SK-N-MC (cell line): ENCODE data around the gene GET4.
"Not testable (repeated sequence)": the region's sequence is repeated elsewhere in the genome, so short reads cannot be mapped to it uniquely, and the experiment has no call there.

Experiments used
- DNase-seq: peaks from one replicate; pipeline ENCODE4 v3.0.0-alpha.2; 2011; ENCODE audit warnings: low read depth, low spot score
- H3K27ac ChIP-seq: fragments of 200-600 bp; sonication (generic); 2 replicates; pipeline ENCODE4 v1.5.1; 2016; ENCODE audit warnings: mixed run types
- H3K36me3 ChIP-seq: fragments of 200-600 bp; sonication (generic); 2 replicates; pipeline ENCODE4 v1.6.1; 2017; ENCODE audit warnings: antibody characterized with exemption, low read length, mixed read lengths; ENCODE audit not compliant: insufficient read depth
- H3K4me3 ChIP-seq: fragments of 200-600 bp; sonication (generic); 2 replicates; pipeline ENCODE4 v1.5.1; 2016
- H3K9ac ChIP-seq: fragments of 200-600 bp; sonication (generic); 2 replicates; pipeline ENCODE4 v1.8.0; 2017; ENCODE audit warnings: mixed run types, mixed read lengths; ENCODE audit not compliant: insufficient read length
- H3K9me3 ChIP-seq: fragments of 200-600 bp; sonication (generic); 2 replicates; pipeline ENCODE4 v1.6.1; 2017; ENCODE audit warnings: low read depth, mild to moderate bottlenecking, antibody characterized with exemption, low read length, moderate library complexity, mixed read lengths
- EZH2 ChIP-seq: fragments of 200-600 bp; sonication (generic); IDR thresholded peaks from one replicate; pipeline ENCODE4 v1.6.1; 2017; ENCODE audit warnings: antibody characterized with exemption
- FOXP2 ChIP-seq: optimal IDR thresholded peaks from 2 replicates; pipeline ENCODE3; 2011; ENCODE audit warnings: mild to moderate bottlenecking, moderate library complexity; ENCODE audit not compliant: insufficient read depth; ENCODE audit errors: extremely low read length, control extremely low read depth
- POLR2AphosphoS5 ChIP-seq: IDR thresholded peaks from 2 replicates; pipeline ENCODE4 v1.6.1; 2012; ENCODE audit warnings: mild to moderate bottlenecking, low read depth, low read length, borderline replicate concordance

GET4 gene

DNA sequence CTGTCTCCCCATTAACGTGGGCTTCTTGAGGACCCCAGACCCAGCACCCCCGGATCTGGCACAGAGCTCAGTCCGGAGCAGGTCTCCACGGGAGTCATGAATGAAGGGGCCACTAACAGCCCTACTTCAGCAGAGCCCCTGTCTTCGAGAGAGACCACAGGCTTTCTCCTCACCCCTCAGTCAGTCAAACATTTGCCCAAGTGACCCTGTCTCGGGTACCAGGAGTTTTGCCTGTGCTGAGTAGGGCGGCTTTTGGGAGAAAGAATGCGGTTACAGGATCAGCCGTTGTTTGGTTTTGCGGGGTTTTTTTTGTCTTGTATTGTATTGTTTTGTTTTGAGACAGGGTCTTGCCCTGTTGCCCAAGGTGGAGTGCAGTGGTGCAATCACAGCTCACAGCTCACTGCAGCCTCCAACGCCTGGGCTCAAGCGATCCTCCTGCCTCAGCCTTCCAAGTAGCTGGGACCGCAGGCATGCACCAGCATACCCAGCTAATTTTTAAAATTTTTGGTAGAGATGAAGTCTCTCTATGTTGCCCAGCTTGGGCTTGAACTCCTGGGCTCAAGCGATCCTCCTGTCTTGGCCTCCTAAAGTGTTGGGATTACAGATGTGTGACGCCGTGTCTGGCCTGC lies 61.6 kb downstream of the GET4 start:
- no peak for DNase-seq
- Histone ChIP-seq H3K9ac (no peak overlapping the region), H3K9me3 (no peaks in the 10 kb centered on the region), H3K4me3 (no peak overlapping the region), H3K27ac (no peak overlapping the region), H3K36me3 (no peaks in the 10 kb centered on the region)
- TF ChIP-seq POLR2AphosphoS5 (no peak), EZH2 (no peak), FOXP2 (no peak)

DNA sequence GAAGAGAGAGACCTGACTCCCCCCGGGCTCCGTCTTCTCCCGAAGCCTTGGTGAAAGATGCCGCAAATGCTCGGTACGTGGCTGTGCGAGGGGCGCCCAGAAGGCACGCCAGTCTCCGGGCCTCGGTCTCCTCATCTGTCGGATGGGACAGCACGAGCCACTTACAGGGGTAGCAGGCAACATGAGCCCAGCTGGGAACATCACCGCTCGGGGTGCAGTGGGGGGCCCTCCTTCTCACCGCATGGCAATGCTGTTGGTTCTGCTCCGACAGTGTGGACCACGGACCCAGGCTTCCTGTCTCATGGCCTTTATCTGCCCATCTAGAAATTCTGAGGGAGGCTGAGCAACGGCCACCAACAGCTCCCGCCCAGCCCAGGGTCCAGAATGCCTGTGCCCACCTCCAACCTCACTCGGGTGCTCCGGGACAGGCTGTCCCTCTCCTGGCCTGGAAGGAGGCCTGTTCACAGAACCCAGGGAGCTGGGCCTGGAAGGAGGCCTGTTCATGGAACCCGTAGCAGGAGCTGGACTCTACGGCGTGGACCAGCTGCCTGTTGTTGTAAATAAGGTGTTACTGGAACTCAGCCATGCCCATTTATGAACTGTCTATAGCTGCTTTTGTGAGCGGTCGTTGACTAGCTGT lies 62.3 kb downstream of the GET4 start:
- H3K9ac ChIP-seq: no peak overlapping the region
- H3K27ac ChIP-seq: no peak overlapping the region

DNA sequence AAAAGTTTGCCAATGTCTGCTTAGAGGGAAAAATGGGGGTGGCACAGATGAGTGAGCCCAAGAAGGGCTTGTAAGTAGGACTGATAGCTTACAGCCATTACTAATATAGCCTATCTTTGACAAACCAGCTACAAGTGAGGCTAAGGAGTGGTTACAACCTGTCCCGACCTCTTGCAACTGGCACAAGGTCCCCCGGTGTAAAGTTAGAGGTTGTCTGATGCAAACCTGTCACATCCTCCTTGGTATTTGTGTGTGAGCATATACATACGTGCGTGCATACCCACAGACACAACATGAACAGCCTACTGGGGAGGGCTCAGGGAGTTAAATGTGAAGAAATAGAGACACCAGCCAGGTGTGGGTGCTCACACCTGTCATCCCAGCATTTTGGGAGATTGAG lies 63.5 kb downstream of the GET4 start:
- Histone ChIP-seq H3K9me3 (no peaks in the 10 kb centered on the region), H3K4me3 (no peak overlapping the region), H3K36me3 (no peaks in the 10 kb centered on the region), H3K27ac (no peak overlapping the region), H3K9ac (no peak overlapping the region)
- TF ChIP-seq EZH2 (no peak), POLR2AphosphoS5 (no peak), FOXP2 (no peak)
- DNase-seq: no peak

More for the DNA sequence above, 62.3 kb downstream of the GET4 start:
- Histone ChIP-seq H3K36me3 (no peaks in the 10 kb centered on the region), H3K9me3 (no peaks in the 10 kb centered on the region), H3K4me3 (no peak overlapping the region)
- DNase-seq: no peak
- TF ChIP-seq FOXP2: no peak
- no peak for TF ChIP-seq EZH2
- no peak for TF ChIP-seq POLR2AphosphoS5

DNA sequence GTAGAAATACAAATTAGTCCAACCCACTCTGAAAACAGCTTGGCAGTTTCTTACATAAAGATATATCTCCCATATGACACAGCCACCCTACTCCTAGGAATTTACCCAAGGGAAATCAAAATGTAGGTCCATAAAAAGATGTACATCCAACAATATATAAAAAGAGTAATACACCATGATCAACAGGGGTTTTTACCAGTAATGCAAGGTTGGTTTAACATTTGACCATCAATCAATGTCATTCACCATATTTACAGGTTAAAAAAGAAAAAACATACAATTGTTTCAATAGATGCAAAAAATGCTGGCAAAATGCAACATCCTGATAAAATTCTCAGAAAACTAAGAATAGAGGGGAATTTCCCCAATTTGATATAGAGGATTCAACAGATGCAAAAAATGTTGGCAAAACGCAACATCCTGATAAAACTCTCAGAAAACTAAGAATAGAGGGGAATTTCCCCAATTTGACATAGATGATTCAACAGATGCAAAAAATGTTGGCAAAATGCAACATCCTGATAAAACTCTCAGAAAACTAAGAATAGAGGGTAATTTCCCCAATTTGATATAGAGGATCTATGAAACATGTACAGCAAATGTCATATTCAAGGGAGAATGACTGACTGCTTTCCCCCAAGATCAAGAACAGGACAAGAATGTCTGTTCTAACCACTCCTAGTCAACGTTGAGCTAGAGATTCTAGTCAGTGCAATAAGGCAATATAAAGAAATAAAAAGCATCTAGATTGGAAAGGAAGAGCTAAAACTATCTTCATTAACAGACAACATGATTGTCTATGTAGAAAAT lies 64.5 kb downstream of the GET4 start:
- H3K9ac ChIP-seq: no peak overlapping the region
- H3K4me3 ChIP-seq: no peak overlapping the region
- no peak for DNase-seq
- H3K9me3 ChIP-seq: no peaks in the 10 kb centered on the region
- no peak for TF ChIP-seq FOXP2
- no peak for TF ChIP-seq EZH2
- TF ChIP-seq POLR2AphosphoS5: no peak
- no peak overlapping the region for H3K27ac ChIP-seq
- no peaks in the 10 kb centered on the region for H3K36me3 ChIP-seq

DNA sequence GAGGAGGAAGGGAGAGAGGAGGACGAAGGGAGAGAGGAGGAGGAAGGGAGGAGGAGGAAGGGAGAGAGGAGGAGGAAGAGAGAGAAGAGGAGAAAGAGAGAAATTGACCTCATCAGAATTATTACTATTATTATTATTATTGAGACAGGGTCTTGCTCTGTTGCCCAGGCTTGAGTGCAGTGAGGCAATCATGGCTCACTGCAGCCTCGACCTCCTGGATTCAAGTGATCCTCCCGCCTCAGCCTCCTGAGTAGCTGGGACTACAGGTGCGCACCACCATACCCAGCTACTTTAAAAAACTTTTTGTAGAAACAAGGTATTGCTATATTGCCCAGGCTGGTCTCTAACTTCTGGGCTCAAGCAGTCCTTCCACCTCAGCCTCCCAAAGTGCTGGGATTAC lies 67.4 kb downstream of the GET4 start:
- DNase-seq, H3K4me3 ChIP-seq, H3K9me3 ChIP-seq, H3K9ac ChIP-seq, H3K36me3 ChIP-seq, H3K27ac ChIP-seq: not testable (repeated sequence)

DNA sequence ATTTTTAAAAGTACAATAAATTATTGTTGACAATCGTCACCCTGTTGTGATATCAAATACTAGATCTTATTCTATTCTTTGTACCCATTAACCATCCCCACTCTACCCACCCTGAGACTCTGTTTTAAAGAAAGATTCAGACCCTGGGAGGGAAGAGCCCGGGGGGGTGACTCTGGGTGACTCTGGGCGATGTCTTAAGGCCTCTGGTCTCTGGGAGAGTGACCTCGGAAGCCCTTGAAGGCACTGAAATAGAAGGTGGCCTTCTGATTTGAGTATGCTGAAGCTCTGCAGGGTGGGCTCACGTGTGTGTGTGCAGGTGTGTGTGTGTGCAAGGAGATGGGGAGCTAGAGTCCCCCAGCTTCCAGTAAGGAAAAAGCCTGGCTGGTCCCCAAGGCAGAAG lies 68.4 kb downstream of the GET4 start:
- H3K4me3 ChIP-seq: no peak overlapping the region
- TF ChIP-seq FOXP2 (no peak), POLR2AphosphoS5 (no peak), EZH2 (no peak)
- H3K9ac ChIP-seq: no peak overlapping the region
- no peaks in the 10 kb centered on the region for H3K36me3 ChIP-seq
- no peaks in the 10 kb centered on the region for H3K9me3 ChIP-seq
- no peak overlapping the region for H3K27ac ChIP-seq
- DNase-seq: no peak

DNA sequence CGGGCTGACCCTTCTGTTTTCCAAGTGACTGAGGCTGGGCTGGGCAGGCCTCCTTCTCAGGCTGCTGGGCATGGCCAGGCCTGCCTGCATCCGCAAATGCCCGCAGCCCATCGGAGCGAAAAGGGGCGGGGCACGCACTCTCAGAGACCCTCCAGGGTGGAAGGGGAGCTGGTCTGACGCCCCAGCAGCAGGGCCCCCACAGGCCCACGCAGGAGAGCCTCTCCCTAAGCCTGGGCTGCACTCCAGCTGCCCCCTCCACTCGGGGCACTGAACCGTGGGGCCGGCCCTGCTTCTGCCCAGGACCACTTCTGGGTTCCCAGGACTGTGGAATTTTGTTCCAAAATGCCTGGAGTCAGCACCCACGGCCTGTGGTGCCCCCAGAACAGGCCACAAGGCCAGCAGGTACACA lies 68.8 kb downstream of the GET4 start:
- Histone ChIP-seq H3K27ac (no peak overlapping the region), H3K9ac (no peak overlapping the region), H3K4me3 (no peak overlapping the region), H3K9me3 (no peaks in the 10 kb centered on the region), H3K36me3 (no peaks in the 10 kb centered on the region)
- no peak for DNase-seq
- TF ChIP-seq EZH2 (no peak), FOXP2 (no peak), POLR2AphosphoS5 (no peak)

DNA sequence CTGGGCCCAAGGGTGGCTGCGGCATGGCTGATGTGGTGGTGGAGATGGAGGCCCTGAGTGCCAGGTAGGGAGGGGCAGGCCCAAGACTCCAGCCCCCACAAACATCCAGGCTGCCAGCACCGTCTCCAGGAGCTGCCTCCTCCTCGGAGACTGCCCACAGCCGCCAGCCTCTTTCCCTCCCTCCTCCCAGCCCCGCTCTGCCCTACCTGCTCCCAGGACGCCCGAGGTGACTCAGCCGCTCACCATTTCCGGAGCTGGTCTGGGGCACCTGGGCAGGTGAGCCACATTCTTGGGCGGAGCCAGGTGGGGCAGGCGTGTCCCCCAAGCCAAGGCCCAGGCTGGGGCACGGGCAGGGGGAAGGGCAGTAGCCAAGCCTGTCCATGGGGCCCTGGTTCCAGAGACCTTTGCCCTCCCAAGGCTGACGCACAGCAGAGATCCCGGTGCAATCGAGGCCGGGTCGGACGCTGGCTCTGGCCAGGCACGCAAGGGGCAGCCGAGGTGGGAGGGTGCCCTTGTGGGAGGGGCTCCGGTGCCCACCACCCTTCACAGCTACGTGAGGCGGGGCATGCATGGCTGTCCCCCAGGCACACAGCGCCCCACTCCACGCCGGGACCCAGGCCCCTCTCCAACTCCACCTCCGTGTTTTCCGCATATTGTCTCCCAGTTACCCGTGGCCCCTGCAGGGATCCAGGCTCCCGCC lies 69.4 kb downstream of the GET4 start:
- no peak for DNase-seq

More for the DNA sequence above, 69.4 kb downstream of the GET4 start:
- no peak for TF ChIP-seq EZH2
- TF ChIP-seq FOXP2: no peak
- no peak for TF ChIP-seq POLR2AphosphoS5
- Histone ChIP-seq H3K9me3 (no peaks in the 10 kb centered on the region), H3K4me3 (no peak overlapping the region), H3K36me3 (no peaks in the 10 kb centered on the region), H3K9ac (no peak overlapping the region), H3K27ac (no peak overlapping the region)
